ENCODE measurements around the gene STAG2. TPM values are rescaled to one million over a fixed set of nuclear protein-coding genes. Genes with fewer than 3 reads are reported as not detected.

STAG2 gene
- 102 and 132 TPM in 2 replicates for total RNA-seq (ENCODE audit: low replicate concordance)

GRCh38 chrX:123961268-123962005, at the start of gene STAG2:
Gene STAG2, plus strand, starts transcription at chrX:123961706. Its CDS starts 60,922 bp downstream, at chrX:124022628.
- peaks cover 33% of the 10 kb centered on the region for H4K20me1 ChIP-seq (ENCODE audit: low read depth)
- H3K4me1 ChIP-seq = peaks cover 17% of the 10 kb centered on the region
- H3K9ac ChIP-seq = peak within 1 kb of the TSS; percentile 98
- peak within 1 kb of the TSS; percentile 90 for H3K4me3 ChIP-seq
- H3F3A ChIP-seq (ENCODE audit: low read depth) = peaks cover 21% of the 10 kb centered on the region
- no peak for TF ChIP-seq EZH2phosphoT487 (IDR thresholded peaks at IDR 0.05)
- no peak for TF ChIP-seq EZH2 (IDR thresholded peaks at IDR 0.05)
- no peak for TF ChIP-seq CTCF (IDR thresholded peaks at IDR 0.05)
- Mint-ChIP-seq H3K36me3 (peaks cover 7% of the 10 kb centered on the region), H3K4me3 (peak within 1 kb of the TSS; percentile 93), H3K27me3 (ENCODE audit: insufficient read depth, low read depth) (peaks cover 7% of the 10 kb centered on the region), H3K27ac (peak within 1 kb of the TSS; percentile 100), H3K4me1 (peaks cover 29% of the 10 kb centered on the region), H3K9me3 (peaks cover 6% of the 10 kb centered on the region)
- H3K27ac ChIP-seq = peak within 1 kb of the TSS; percentile 100
- H3K4me2 ChIP-seq = peak within 1 kb of the TSS; percentile 82
- H3K9me3 ChIP-seq (ENCODE audit: low read depth) = no peaks in the 10 kb centered on the region
- peak; percentile 88 for DNase-seq (ENCODE audit: low spot score)
- H3K27me3 ChIP-seq = no peaks in the 10 kb centered on the region
- H3K79me2 ChIP-seq (ENCODE audit: low read depth) = peaks cover 75% of the 10 kb centered on the region
- H3K36me3 ChIP-seq = no peaks in the 10 kb centered on the region
- H2AFZ ChIP-seq (replicated peaks) = no peak within 1 kb of the TSS

- H3K4me1 ChIP-seq = no peaks in the 10 kb centered on the region
- peaks cover 2% of the 10 kb centered on the region for H3K27me3 Mint-ChIP-seq (ENCODE audit: insufficient read depth, low read depth)
- no peak overlapping the region for H3K9ac ChIP-seq
- H3F3A ChIP-seq (ENCODE audit: low read depth) = no peaks in the 10 kb centered on the region
- H3K27ac Mint-ChIP-seq = no peak overlapping the region
- H2AFZ ChIP-seq (replicated peaks) = no peak overlapping the region
- no peaks in the 10 kb centered on the region for H3K36me3 ChIP-seq
- no peak for DNase-seq (ENCODE audit: low spot score)
- no peaks in the 10 kb centered on the region for H3K79me2 ChIP-seq (ENCODE audit: low read depth)
- H3K27ac ChIP-seq = no peak overlapping the region
- H3K36me3 Mint-ChIP-seq = no peaks in the 10 kb centered on the region
- no peak overlapping the region for H3K4me2 ChIP-seq
- H3K4me3 Mint-ChIP-seq = no peak overlapping the region
- no peaks in the 10 kb centered on the region for H3K9me3 ChIP-seq (ENCODE audit: low read depth)
- TF ChIP-seq EZH2 (IDR thresholded peaks at IDR 0.05) (no peak), EZH2phosphoT487 (IDR thresholded peaks at IDR 0.05) (no peak), CTCF (IDR thresholded peaks at IDR 0.05) (no peak)
- no peaks in the 10 kb centered on the region for H3K9me3 Mint-ChIP-seq
- H3K4me1 Mint-ChIP-seq = no peaks in the 10 kb centered on the region
- H3K27me3 ChIP-seq = no peaks in the 10 kb centered on the region
- H3K4me3 ChIP-seq = no peak overlapping the region
- H4K20me1 ChIP-seq (ENCODE audit: low read depth) = no peaks in the 10 kb centered on the region
These were observed 44.4 kb upstream of the STAG2 start for GRCh38 chrX:123917069-123917468.

- no peaks in the 10 kb centered on the region for H4K20me1 ChIP-seq (ENCODE audit: low read depth)
- no peak overlapping the region for H2AFZ ChIP-seq (replicated peaks)
- H3K36me3 ChIP-seq = no peaks in the 10 kb centered on the region
- H3K9me3 Mint-ChIP-seq = no peaks in the 10 kb centered on the region
- H3K9ac ChIP-seq = no peak overlapping the region
- H3K36me3 Mint-ChIP-seq = no peaks in the 10 kb centered on the region
- no peak overlapping the region for H3K4me3 ChIP-seq
- DNase-seq (ENCODE audit: low spot score) = no peak
- H3K27ac Mint-ChIP-seq = no peak overlapping the region
- H3K9me3 ChIP-seq (ENCODE audit: low read depth) = no peaks in the 10 kb centered on the region
- H3K4me1 ChIP-seq = no peaks in the 10 kb centered on the region
- no peaks in the 10 kb centered on the region for H3K4me1 Mint-ChIP-seq
- no peak overlapping the region for H3K27ac ChIP-seq
- H3K4me2 ChIP-seq = no peak overlapping the region
- H3K27me3 ChIP-seq = no peaks in the 10 kb centered on the region
- TF ChIP-seq EZH2phosphoT487 (IDR thresholded peaks at IDR 0.05) (no peak), EZH2 (IDR thresholded peaks at IDR 0.05) (no peak), CTCF (IDR thresholded peaks at IDR 0.05) (no peak)
- H3K4me3 Mint-ChIP-seq = no peak overlapping the region
- H3K79me2 ChIP-seq (ENCODE audit: low read depth) = no peaks in the 10 kb centered on the region
- H3F3A ChIP-seq (ENCODE audit: low read depth) = no peaks in the 10 kb centered on the region
- H3K27me3 Mint-ChIP-seq (ENCODE audit: insufficient read depth, low read depth) = no peaks in the 10 kb centered on the region
These were observed 43.3 kb upstream of the STAG2 start for GRCh38 chrX:123918106-123918721.

All from neural progenitor cell (in vitro differentiated cells).